ENCODE measurements around the gene LRRFIP2. TPM values are rescaled to one million over a fixed set of nuclear protein-coding genes. Genes with fewer than 3 reads are reported as not detected.
A peak's percentile ranks its signal among the peaks of the same experiment; 100 is the strongest.

The LRRFIP2 gene
- total and polyA plus RNA-seq, 5 experiments from 2014 or later, result 11.2 to 34.0 (median 14.6) TPM

- Mint-ChIP-seq H3K9me3 (peaks cover 0 to 14% (median 5%) of the 10 kb centered on the region in 9 donors), H3K27me3 (no peaks in the 10 kb centered on the region), H3K4me3 (no peak overlapping the region), H3K36me3 (peaks cover 20 to 85% (median 46%) of the 10 kb centered on the region in 3 donors), H3K27ac (peak overlapping the region in 6 of 10 donors; percentile 34 to 70 (median 49)), H3K4me1 (no peaks in the 10 kb centered on the region)
- DNase-seq (no peak), ATAC-seq (no peak)
- POLR2A ChIA-PET, result no interaction called here
Measured at GRCh38 chr3:37039161-37039846, 135.1 kb downstream of the LRRFIP2 start.

- ATAC-seq, result no peak
- DNase-seq, result no peak
- peaks cover 0 to 14% (median 6%) of the 10 kb centered on the region in 9 donors for H3K9me3 Mint-ChIP-seq
- peak overlapping the region in 1 of 10 donors; percentile 1 for H3K27ac Mint-ChIP-seq
- H3K4me1 Mint-ChIP-seq, result peaks cover 0 to 3% (median 0%) of the 10 kb centered on the region in 4 donors
- peaks cover 28 to 89% (median 58%) of the 10 kb centered on the region in 3 donors for H3K36me3 Mint-ChIP-seq
- no peaks in the 10 kb centered on the region for H3K27me3 Mint-ChIP-seq
- POLR2A ChIA-PET, result no interaction called here
- H3K4me3 Mint-ChIP-seq, result no peak overlapping the region
Measured at GRCh38 chr3:37037352-37037751, 137.0 kb downstream of the LRRFIP2 start.

- H3K27ac Mint-ChIP-seq, result peak overlapping the region in 1 of 10 donors; percentile 20
- peaks cover 34 to 91% (median 72%) of the 10 kb centered on the region in 3 donors for H3K36me3 Mint-ChIP-seq
- H3K27me3 Mint-ChIP-seq, result no peaks in the 10 kb centered on the region
- ATAC-seq (no peak), DNase-seq (no peak)
- H3K9me3 Mint-ChIP-seq, result peaks cover 0 to 14% (median 6%) of the 10 kb centered on the region in 9 donors
- POLR2A ChIA-PET, result no interaction called here
- H3K4me3 Mint-ChIP-seq, result no peak overlapping the region
- H3K4me1 Mint-ChIP-seq, result peaks cover 0 to 3% (median 0%) of the 10 kb centered on the region in 4 donors
Measured at GRCh38 chr3:37032961-37033360, 141.4 kb downstream of the LRRFIP2 start.

- H3K36me3 Mint-ChIP-seq, result peaks cover 30 to 94% (median 65%) of the 10 kb centered on the region in 3 donors
- POLR2A ChIA-PET, result no interaction called here
- peak overlapping the region in 3 of 10 donors; percentile 12 to 29 (median 16) for H3K27ac Mint-ChIP-seq
Measured at GRCh38 chr3:37031096-37031682, 143.2 kb downstream of the LRRFIP2 start.

GRCh38 chr3:37030588-37030987, 143.8 kb downstream of the LRRFIP2 start:
- POLR2A ChIA-PET, result no interaction called here
- peak overlapping the region in 2 of 10 donors; percentile 43 to 59 for H3K27ac Mint-ChIP-seq

More at GRCh38 chr3:37031096-37031682, 143.2 kb downstream of the LRRFIP2 start:
- Mint-ChIP-seq H3K27me3 (no peaks in the 10 kb centered on the region), H3K4me1 (peaks cover 0 to 3% (median 0%) of the 10 kb centered on the region in 4 donors), H3K4me3 (no peak overlapping the region), H3K9me3 (peaks cover 0 to 10% (median 2%) of the 10 kb centered on the region in 9 donors)
- ATAC-seq, result no peak
- DNase-seq, result no peak

GRCh38 chr3:37029516-37030163, 144.7 kb downstream of the LRRFIP2 start:
- POLR2A ChIA-PET, result no interaction called here
- Mint-ChIP-seq H3K36me3 (peaks cover 20 to 92% (median 57%) of the 10 kb centered on the region in 3 donors), H3K27me3 (no peaks in the 10 kb centered on the region)

More at GRCh38 chr3:37030588-37030987, 143.8 kb downstream of the LRRFIP2 start:
- peaks cover 0 to 3% (median 0%) of the 10 kb centered on the region in 4 donors for H3K4me1 Mint-ChIP-seq
- no peaks in the 10 kb centered on the region for H3K27me3 Mint-ChIP-seq
- peaks cover 0 to 5% (median 2%) of the 10 kb centered on the region in 9 donors for H3K9me3 Mint-ChIP-seq
- no peak for DNase-seq
- H3K4me3 Mint-ChIP-seq, result no peak overlapping the region
- ATAC-seq, result no peak
- peaks cover 29 to 94% (median 65%) of the 10 kb centered on the region in 3 donors for H3K36me3 Mint-ChIP-seq

GRCh38 chr3:37029111-37029510, 145.3 kb downstream of the LRRFIP2 start:
- ATAC-seq, result no peak
- POLR2A ChIA-PET, result no interaction called here
- no peaks in the 10 kb centered on the region for H3K27me3 Mint-ChIP-seq
- H3K9me3 Mint-ChIP-seq, result peaks cover 0 to 2% (median 0%) of the 10 kb centered on the region in 9 donors
- H3K4me1 Mint-ChIP-seq, result peaks cover 0 to 6% (median 1%) of the 10 kb centered on the region in 4 donors
- DNase-seq, result no peak
- peaks cover 17 to 92% (median 53%) of the 10 kb centered on the region in 3 donors for H3K36me3 Mint-ChIP-seq
- no peak overlapping the region for H3K4me3 Mint-ChIP-seq
- peak overlapping the region in 2 of 10 donors; percentile 12 to 28 for H3K27ac Mint-ChIP-seq

More at GRCh38 chr3:37029516-37030163, 144.7 kb downstream of the LRRFIP2 start:
- peaks cover 0 to 3% (median 1%) of the 10 kb centered on the region in 4 donors for H3K4me1 Mint-ChIP-seq
- DNase-seq (no peak), ATAC-seq (no peak)
- no peak overlapping the region for H3K27ac Mint-ChIP-seq
- H3K9me3 Mint-ChIP-seq, result peaks cover 0 to 3% (median 0%) of the 10 kb centered on the region in 9 donors
- no peak overlapping the region for H3K4me3 Mint-ChIP-seq

- H3K27me3 Mint-ChIP-seq, result no peaks in the 10 kb centered on the region
- peak overlapping the region in 2 of 10 donors; percentile 37 to 41 for H3K27ac Mint-ChIP-seq
- DNase-seq (no peak), ATAC-seq (no peak)
- H3K36me3 Mint-ChIP-seq, result peaks cover 14 to 92% (median 49%) of the 10 kb centered on the region in 3 donors
- H3K9me3 Mint-ChIP-seq, result no peaks in the 10 kb centered on the region
- no peak overlapping the region for H3K4me3 Mint-ChIP-seq
- POLR2A ChIA-PET, result no interaction called here
- H3K4me1 Mint-ChIP-seq, result peaks cover 0 to 6% (median 1%) of the 10 kb centered on the region in 4 donors
Measured at GRCh38 chr3:37028329-37028728, 146.1 kb downstream of the LRRFIP2 start.

- H3K4me1 Mint-ChIP-seq, result peaks cover under 1 to 7% (median 5%) of the 10 kb centered on the region in 4 donors
- DNase-seq (no peak), ATAC-seq (no peak)
- no peak overlapping the region for H3K27ac Mint-ChIP-seq
- H3K36me3 Mint-ChIP-seq, result peaks cover 14 to 93% (median 42%) of the 10 kb centered on the region in 3 donors
- no peaks in the 10 kb centered on the region for H3K9me3 Mint-ChIP-seq
- no peaks in the 10 kb centered on the region for H3K27me3 Mint-ChIP-seq
- no peak overlapping the region for H3K4me3 Mint-ChIP-seq
- POLR2A ChIA-PET, result no interaction called here
Measured at GRCh38 chr3:37026851-37027250, 147.5 kb downstream of the LRRFIP2 start.

GRCh38 chr3:37025561-37026335, 148.6 kb downstream of the LRRFIP2 start:
- Mint-ChIP-seq H3K27me3 (no peaks in the 10 kb centered on the region), H3K27ac (peak overlapping the region in 2 of 10 donors; percentile 27 to 75), H3K36me3 (peaks cover 14 to 92% (median 44%) of the 10 kb centered on the region in 3 donors), H3K4me3 (no peak overlapping the region), H3K4me1 (peaks cover 5 to 9% (median 6%) of the 10 kb centered on the region in 4 donors), H3K9me3 (no peaks in the 10 kb centered on the region)
- POLR2A ChIA-PET, result interaction anchor here (1.4 kb wide), 1 partner anchor 33 kb away, joined by 3 read pairs; the partner anchor contains the start of gene EPM2AIP1
- ATAC-seq, result no peak
- no peak for DNase-seq

- no peaks in the 10 kb centered on the region for H3K27me3 Mint-ChIP-seq
- peaks cover 5 to 9% (median 6%) of the 10 kb centered on the region in 4 donors for H3K4me1 Mint-ChIP-seq
- no peaks in the 10 kb centered on the region for H3K9me3 Mint-ChIP-seq
- DNase-seq (no peak), ATAC-seq (no peak)
- H3K36me3 Mint-ChIP-seq, result peaks cover 14 to 92% (median 46%) of the 10 kb centered on the region in 3 donors
- H3K27ac Mint-ChIP-seq, result peak overlapping the region in 2 of 10 donors; percentile 60 to 82
- POLR2A ChIA-PET, result interaction anchor here (1.4 kb wide), 1 partner anchor 32 kb away, joined by 3 read pairs; the partner anchor contains the start of gene EPM2AIP1
- no peak overlapping the region for H3K4me3 Mint-ChIP-seq
Measured at GRCh38 chr3:37024820-37025405, 149.5 kb downstream of the LRRFIP2 start.

Measured in naive thymus-derived CD8-positive, alpha-beta T cell (primary cell).